HepG2 (cell line): ENCODE data around the gene KCNH8. TPM values are rescaled to one million over a fixed set of nuclear protein-coding genes. Genes with fewer than 3 reads are reported as not detected.

ENCODE experiments used
- ATAC-seq: fragments of 200-7000 bp; cut with Tn5 transposase; 3 replicates; pipeline ENCODE4 v1.9.1; 2020; ENCODE audit warnings: mild to moderate bottlenecking, moderate library complexity
- BruUV-seq: library from RNA; stranded (reverse); fragments of 400-500 nt; replicated peaks from 2 replicates; lab custom pipeline; 2021; lab: Mats Ljungman, UMichigan
- CTCF ChIA-PET: fragments of 300-600 bp; formaldehyde crosslinking; extraction: SDS; loops from one replicate; lab custom pipeline; 2021; ENCODE audit warnings: low total read pairs, inconsistent platforms, low intra/inter-chr PET ratio; lab: Yijun Ruan, JAX
- POLR2A ChIA-PET: fragments of 350-600 bp; sonication (Branson Sonifier 250); formaldehyde crosslinking; loops from one replicate; lab custom pipeline; 2020; ENCODE audit warnings: antibody characterized with exemption, inconsistent platforms; lab: Yijun Ruan, JAX
- DNase-seq: peaks from one replicate; pipeline ENCODE4 v3.0.0-alpha.2; 2015; ENCODE audit warnings: low spot score
- FAIRE-seq: peaks from 3 replicates; lab custom pipeline; 2011; peaks lifted over from hg19 to GRCh38; lab: Jason Lieb, UNC
- H2AFZ ChIP-seq: one replicate; pipeline ENCODE4 v1.6.1; 2011; ENCODE audit warnings: low read length, inconsistent platforms
- H3K27ac ChIP-seq: fragments of 300-600 bp; 3 replicates; pipeline ENCODE4 v1.8.0; 2011; ENCODE audit warnings: mixed run types, mild to moderate bottlenecking, mixed read lengths, low read length, inconsistent platforms; ENCODE audit not compliant: insufficient read depth; ENCODE audit errors: extremely low read length
- H3K27me3 ChIP-seq, 2 experiments: fragments of 200-600 bp in 1 of 2; 2 replicates in 1 of 2; 3 replicates in 1 of 2; pipeline versions ENCODE4 v1.6.0 to v1.8.0; 2011; ENCODE audit warnings: low read length in 2 of 2, mild to moderate bottlenecking in 2 of 2, moderate library complexity in 2 of 2, inconsistent platforms in 1 of 2; ENCODE audit not compliant: insufficient read depth in 2 of 2, control insufficient read depth in 1 of 2
- H3K36me3 ChIP-seq, 2 experiments: fragments of 200-600 bp in 1 of 2; replicated peaks in 1 of 2; 2 replicates in 1 of 2; 3 replicates in 1 of 2; pipeline versions ENCODE4 v1.5.1 to v1.8.0; 2011; ENCODE audit warnings: low read length in 2 of 2, inconsistent platforms in 1 of 2; ENCODE audit not compliant: insufficient read depth in 2 of 2, control insufficient read depth in 1 of 2
- H3K4me1 ChIP-seq: 2 replicates; pipeline ENCODE4 v1.5.1; 2012; ENCODE audit warnings: low read length, inconsistent platforms; ENCODE audit not compliant: insufficient read depth
- H3K4me2 ChIP-seq: 2 replicates; pipeline ENCODE4 v1.6.0; 2011; ENCODE audit warnings: low read depth, low read length, inconsistent platforms
- H3K4me3 ChIP-seq, 3 experiments: fragments of 200-600 bp in 1 of 3; sonication (generic), shearing (Covaris generic) in 1 of 3; replicated peaks in 1 of 3; 2 replicates each; pipeline ENCODE4 v1.5.1; 2011 to 2016; ENCODE audit warnings: low read length in 3 of 3, inconsistent platforms in 2 of 3, low read depth in 2 of 3, mild to moderate bottlenecking in 2 of 3, control low read depth in 1 of 3, mixed read lengths in 1 of 3; ENCODE audit not compliant: insufficient read depth in 1 of 3
- H3K79me2 ChIP-seq: one replicate; pipeline ENCODE4 v1.6.1; 2011; ENCODE audit warnings: low read length, inconsistent platforms; ENCODE audit not compliant: insufficient read depth
- H3K9ac ChIP-seq: 2 replicates; pipeline ENCODE4 v1.6.0; 2011; ENCODE audit warnings: mild to moderate bottlenecking, low read depth, low read length, inconsistent platforms; ENCODE audit not compliant: insufficient read depth
- H3K9me3 ChIP-seq: 2 replicates; pipeline ENCODE4 v1.5.1; 2012; ENCODE audit warnings: mild to moderate bottlenecking, low read length
- H4K20me1 ChIP-seq: 2 replicates; pipeline ENCODE4 v1.6.0; 2011; ENCODE audit warnings: inconsistent platforms, mild to moderate bottlenecking, low read length, moderate library complexity; ENCODE audit not compliant: insufficient read depth
- DRAP1 ChIP-seq: IDR thresholded peaks from 2 replicates; pipeline ENCODE4 v1.6.1; 2016; ENCODE audit warnings: missing genetic modification reagents, missing compliant biosample characterization
- GABPA ChIP-seq, 2 experiments: IDR thresholded peaks; 2 replicates each; pipeline ENCODE4 v1.6.1; 2011 to 2016; ENCODE audit warnings: low read depth in 2 of 2, low read length in 1 of 2, missing biosample characterization in 1 of 2, missing genetic modification characterization in 1 of 2
- HNF4G ChIP-seq, 2 experiments: sonication (generic) in 1 of 2; formaldehyde crosslinking in 1 of 2; IDR thresholded peaks; 2 replicates each; pipeline versions ENCODE4 v1.4.0 to v1.6.1; 2011 to 2020; ENCODE audit warnings: borderline replicate concordance in 2 of 2, low read depth in 2 of 2, mild to moderate bottlenecking in 2 of 2, low read length in 1 of 2, missing genetic modification reagents in 1 of 2, moderate library complexity in 1 of 2
- KMT2B ChIP-seq: IDR thresholded peaks from 2 replicates; pipeline ENCODE4 v1.6.1; 2016; ENCODE audit warnings: missing genetic modification reagents, missing compliant biosample characterization
- PAX8 ChIP-seq: sonication (generic); formaldehyde crosslinking; IDR thresholded peaks from 2 replicates; pipeline ENCODE4 v1.8.0; 2022; ENCODE audit warnings: mild to moderate bottlenecking, missing genetic modification reagents, borderline replicate concordance
- PBX2 ChIP-seq: IDR thresholded peaks from 2 replicates; pipeline ENCODE4 v1.6.1; 2016; ENCODE audit warnings: control low read depth
- REXO4 ChIP-seq: sonication (generic); formaldehyde crosslinking; IDR thresholded peaks from 2 replicates; pipeline ENCODE4 v1.8.0; 2022; ENCODE audit warnings: missing genetic modification reagents, mild to moderate bottlenecking, borderline replicate concordance
- RXRB ChIP-seq: IDR thresholded peaks from 2 replicates; pipeline ENCODE4 v1.6.1; 2016; ENCODE audit warnings: borderline replicate concordance, missing genetic modification reagents, missing compliant biosample characterization
- SYNCRIP ChIP-seq: fragments of 200-400 bp; formaldehyde crosslinking; IDR thresholded peaks from 2 replicates; pipeline ENCODE4 v1.6.1; 2018; ENCODE audit warnings: mild to moderate bottlenecking, low read depth, low read length; ENCODE audit not compliant: insufficient read depth
- TBP ChIP-seq: sonication (generic); formaldehyde crosslinking; IDR thresholded peaks from 2 replicates; pipeline ENCODE4 v1.5.0; 2020; ENCODE audit warnings: missing genetic modification reagents
- ZFP1 ChIP-seq: IDR thresholded peaks from 2 replicates; pipeline ENCODE4 v1.6.1; 2016
- ZFX ChIP-seq: sonication (generic); formaldehyde crosslinking; IDR thresholded peaks from 2 replicates; pipeline ENCODE4 v1.4.0; 2020; ENCODE audit warnings: mild to moderate bottlenecking, low read depth, missing genetic modification reagents, moderate library complexity
- ZNF362 ChIP-seq: sonication (generic); formaldehyde crosslinking; IDR thresholded peaks from 2 replicates; pipeline ENCODE4 v1.4.0; 2020; ENCODE audit warnings: missing genetic modification reagents, mild to moderate bottlenecking, borderline replicate concordance
- ZNF672 ChIP-seq: sonication (generic); formaldehyde crosslinking; IDR thresholded peaks from 2 replicates; pipeline ENCODE4 v1.8.1; 2022; ENCODE audit warnings: missing genetic modification reagents
- ZNF713 ChIP-seq: sonication (generic); formaldehyde crosslinking; IDR thresholded peaks from 2 replicates; pipeline ENCODE4 v1.4.0; 2020; ENCODE audit warnings: mild to moderate bottlenecking, missing genetic modification reagents
- ZNF773 ChIP-seq: sonication (generic); formaldehyde crosslinking; IDR thresholded peaks from 2 replicates; pipeline ENCODE4 v1.4.0; 2020; ENCODE audit warnings: missing genetic modification reagents, borderline replicate concordance
- WGBS: methylation state at CpG from one replicate; pipeline ENCODE4 v1.1.6; 2017; ENCODE audit warnings: low lambda C conversion rate; 5-methylcytosine and 5-hydroxymethylcytosine counted together
- in situ Hi-C: cut with HindIII; loops from 2 replicates; pipeline ENCODE4 v1.10.0; 2017; ENCODE audit warnings: low pct_unique_long_range_greater_than_20kb; ENCODE audit not compliant: extremely low pct_ligation_motif_present
- intact Hi-C: fragments of 100-400 bp; cut with micrococcal nuclease; formaldehyde crosslinking; loops from one replicate; pipeline ENCODE4 v1.10.0; 2022; ENCODE audit not compliant: unreplicated experiment
- polyA plus RNA-seq, 8 experiments: library from polyadenylated mRNA; depleted of rRNA in 3 of 8; stranded (reverse) in 7 of 8; unstranded in 1 of 8; fragments of >200 nt; fragmentation: Illumina TruSeq in 4 of 8; extraction: Trizol in 4 of 8; gene quantifications; 2 replicates each; pipeline versions ENCODE4 v1.2.1 to v1.2.3, GENCODE V29; 2011 to 2016; ENCODE audit warnings: low read depth in 4 of 8, missing spikeins in 1 of 8, mixed read lengths in 1 of 8; ENCODE audit not compliant: insufficient read depth in 1 of 8
- total RNA-seq, 5 experiments: library from RNA; depleted of rRNA; stranded (reverse); fragments of >200 nt; fragmentation: Illumina TruSeq; extraction: Trizol; gene quantifications; 2 replicates each; pipeline ENCODE4 v1.2.3, GENCODE V29; 2016; ENCODE audit warnings: low read depth in 1 of 5
- TF ChIP-seq, protein P1 (sequence below): sonication (generic); formaldehyde crosslinking; IDR thresholded peaks from 2 replicates; pipeline ENCODE4 v1.8.0; 2022; ENCODE audit warnings: missing genetic modification reagents, low read depth, mild to moderate bottlenecking, borderline replicate concordance

Gene KCNH8
- total and polyA plus RNA-seq, 2 of the 13 experiments (the other 11 are each of a cell fraction or from before 2014, with no cell fraction given): 0.04 TPM; not detected in 1

GRCh38 chr3:19559724-19560442 is 411.6 kb downstream of the KCNH8 start (continued):
- TF ChIP-seq PBX2 (CRISPR knock-in tag) (no peak), TBP (CRISPR knock-in tag) (no peak)

- H3K9me3 ChIP-seq: peaks cover 65% of the 10 kb centered on the region
- no TSS peak for BruUV-seq
- in situ Hi-C loops: no loop called here
Measured at GRCh38 chr3:19573644-19574043, 425.3 kb downstream of the KCNH8 start.

More at GRCh38 chr3:19573644-19574043, 425.3 kb downstream of the KCNH8 start:
- no peak for DNase-seq
- ChIA-PET POLR2A (no interaction called here), CTCF (no interaction called here)
- TF ChIP-seq, protein P1, sequence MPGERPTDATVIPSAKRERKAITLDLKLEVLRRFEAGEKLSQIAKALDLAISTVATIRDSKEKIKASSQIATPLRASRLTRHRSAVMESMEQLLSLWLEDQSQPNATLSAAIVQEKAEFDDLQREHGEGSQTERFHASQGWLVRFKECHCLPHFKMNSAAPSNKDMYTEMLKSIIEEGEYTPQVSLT (CRISPR knock-in tag): no peak
- no peak for TF ChIP-seq HNF4G (IDR thresholded peaks at IDR 0.05; ENCODE audit: borderline replicate concordance, low read depth, low read length)
- no peak for TF ChIP-seq HNF4G (CRISPR knock-in tag; IDR thresholded peaks at IDR 0.05; ENCODE audit: borderline replicate concordance, low read depth)
- TF ChIP-seq REXO4 (CRISPR knock-in tag): no peak
- no peak for TF ChIP-seq GABPA (IDR thresholded peaks at IDR 0.05; ENCODE audit: low read depth, low read length)
- no peak for TF ChIP-seq GABPA (CRISPR knock-in tag; IDR thresholded peaks at IDR 0.05; ENCODE audit: low read depth)
- no peak for TF ChIP-seq KMT2B
- no peak for TF ChIP-seq ZNF362 (CRISPR knock-in tag)
- TF ChIP-seq ZFP1 (CRISPR knock-in tag): no peak
- TF ChIP-seq PAX8 (CRISPR knock-in tag): no peak
- TF ChIP-seq ZNF672 (CRISPR knock-in tag): no peak
- TF ChIP-seq ZFX: no peak
- no peak for TF ChIP-seq ZNF773
- no peak for TF ChIP-seq SYNCRIP
- TF ChIP-seq ZNF713: no peak
- TF ChIP-seq DRAP1 (CRISPR knock-in tag): no peak
- no peak for TF ChIP-seq RXRB (CRISPR knock-in tag)
- 12% methylated on average over 1 of the region's 2 CpGs for WGBS
- ATAC-seq: no peak
- Histone ChIP-seq H3K4me3 (no peak overlapping the region), H2AFZ (no peak overlapping the region), H4K20me1 (no peaks in the 10 kb centered on the region), H3K4me1 (no peaks in the 10 kb centered on the region), H3K4me2 (no peak overlapping the region), H3K9ac (no peak overlapping the region), H3K27me3 (no peaks in the 10 kb centered on the region), H3K36me3 (no peaks in the 10 kb centered on the region), H3K27ac (no peak overlapping the region), H3K79me2 (no peaks in the 10 kb centered on the region)
- no peak for FAIRE-seq
- intact Hi-C loops: no loop called here
